ENCODE data around the gene FXYD4.

The FXYD4 gene, protein sequence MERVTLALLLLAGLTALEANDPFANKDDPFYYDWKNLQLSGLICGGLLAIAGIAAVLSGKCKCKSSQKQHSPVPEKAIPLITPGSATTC

DNA sequence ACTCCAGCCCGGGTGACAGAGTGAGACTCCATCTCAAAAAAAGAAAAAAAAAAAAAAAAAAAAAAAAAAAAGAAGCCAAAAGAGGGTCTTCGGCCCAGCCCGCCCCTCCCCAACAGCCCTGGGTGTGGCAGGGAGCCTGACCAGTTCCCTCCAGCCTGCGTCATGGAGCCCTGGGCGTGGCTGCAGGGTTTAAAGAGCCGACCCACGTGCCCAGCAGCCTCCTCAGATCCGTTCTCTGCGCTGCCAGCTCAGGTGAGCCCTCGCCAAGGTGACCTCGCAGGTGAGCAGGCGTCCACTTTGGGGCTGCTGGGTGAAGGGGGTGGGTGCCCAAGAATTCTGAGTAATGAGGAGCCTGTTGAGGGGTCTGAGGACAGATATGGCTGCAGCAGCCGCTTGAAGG lies at the start of gene FXYD4:
Gene FXYD4, plus strand, starts transcription at position 219 of the 400 bp plus-strand sequence. CDS start 2,111 bp downstream, outside the sequence.
- TF ChIP-seq CEBPB (IDR thresholded peaks at IDR 0.05), result no peak
- TF ChIP-seq, protein P1, sequence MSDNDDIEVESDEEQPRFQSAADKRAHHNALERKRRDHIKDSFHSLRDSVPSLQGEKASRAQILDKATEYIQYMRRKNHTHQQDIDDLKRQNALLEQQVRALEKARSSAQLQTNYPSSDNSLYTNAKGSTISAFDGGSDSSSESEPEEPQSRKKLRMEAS (IDR thresholded peaks at IDR 0.05), result no peak
- TF ChIP-seq, protein P2, sequence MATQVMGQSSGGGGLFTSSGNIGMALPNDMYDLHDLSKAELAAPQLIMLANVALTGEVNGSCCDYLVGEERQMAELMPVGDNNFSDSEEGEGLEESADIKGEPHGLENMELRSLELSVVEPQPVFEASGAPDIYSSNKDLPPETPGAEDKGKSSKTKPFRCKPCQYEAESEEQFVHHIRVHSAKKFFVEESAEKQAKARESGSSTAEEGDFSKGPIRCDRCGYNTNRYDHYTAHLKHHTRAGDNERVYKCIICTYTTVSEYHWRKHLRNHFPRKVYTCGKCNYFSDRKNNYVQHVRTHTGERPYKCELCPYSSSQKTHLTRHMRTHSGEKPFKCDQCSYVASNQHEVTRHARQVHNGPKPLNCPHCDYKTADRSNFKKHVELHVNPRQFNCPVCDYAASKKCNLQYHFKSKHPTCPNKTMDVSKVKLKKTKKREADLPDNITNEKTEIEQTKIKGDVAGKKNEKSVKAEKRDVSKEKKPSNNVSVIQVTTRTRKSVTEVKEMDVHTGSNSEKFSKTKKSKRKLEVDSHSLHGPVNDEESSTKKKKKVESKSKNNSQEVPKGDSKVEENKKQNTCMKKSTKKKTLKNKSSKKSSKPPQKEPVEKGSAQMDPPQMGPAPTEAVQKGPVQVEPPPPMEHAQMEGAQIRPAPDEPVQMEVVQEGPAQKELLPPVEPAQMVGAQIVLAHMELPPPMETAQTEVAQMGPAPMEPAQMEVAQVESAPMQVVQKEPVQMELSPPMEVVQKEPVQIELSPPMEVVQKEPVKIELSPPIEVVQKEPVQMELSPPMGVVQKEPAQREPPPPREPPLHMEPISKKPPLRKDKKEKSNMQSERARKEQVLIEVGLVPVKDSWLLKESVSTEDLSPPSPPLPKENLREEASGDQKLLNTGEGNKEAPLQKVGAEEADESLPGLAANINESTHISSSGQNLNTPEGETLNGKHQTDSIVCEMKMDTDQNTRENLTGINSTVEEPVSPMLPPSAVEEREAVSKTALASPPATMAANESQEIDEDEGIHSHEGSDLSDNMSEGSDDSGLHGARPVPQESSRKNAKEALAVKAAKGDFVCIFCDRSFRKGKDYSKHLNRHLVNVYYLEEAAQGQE (IDR thresholded peaks at IDR 0.05; ENCODE audit: low read depth), result no peak
- TF ChIP-seq TCF12 (IDR thresholded peaks at IDR 0.05; ENCODE audit: low read depth), result no peak
- TF ChIP-seq TEAD4 (IDR thresholded peaks at IDR 0.05), result no peak
- no peak for TF ChIP-seq NFIC (IDR thresholded peaks at IDR 0.05)
- TF ChIP-seq TAF1 (IDR thresholded peaks at IDR 0.05; ENCODE audit: low read depth), result no peak
- no peak for TF ChIP-seq EP300 (IDR thresholded peaks at IDR 0.05; ENCODE audit: borderline replicate concordance)
- TF ChIP-seq ZBTB7A (IDR thresholded peaks at IDR 0.05; ENCODE audit: low read depth), result no peak
- TF ChIP-seq EGR1 (IDR thresholded peaks at IDR 0.05), result no peak
- no peak for TF ChIP-seq FOXM1 (IDR thresholded peaks at IDR 0.05; ENCODE audit: borderline replicate concordance, low read depth)
- TF ChIP-seq, protein P3, sequence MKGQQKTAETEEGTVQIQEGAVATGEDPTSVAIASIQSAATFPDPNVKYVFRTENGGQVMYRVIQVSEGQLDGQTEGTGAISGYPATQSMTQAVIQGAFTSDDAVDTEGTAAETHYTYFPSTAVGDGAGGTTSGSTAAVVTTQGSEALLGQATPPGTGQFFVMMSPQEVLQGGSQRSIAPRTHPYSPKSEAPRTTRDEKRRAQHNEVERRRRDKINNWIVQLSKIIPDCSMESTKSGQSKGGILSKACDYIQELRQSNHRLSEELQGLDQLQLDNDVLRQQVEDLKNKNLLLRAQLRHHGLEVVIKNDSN (IDR thresholded peaks at IDR 0.05), result no peak
- TF ChIP-seq YY1 (IDR thresholded peaks at IDR 0.05; ENCODE audit: low read depth), result no peak
- no peak for TF ChIP-seq CREB1 (IDR thresholded peaks at IDR 0.05; ENCODE audit: low read depth)
- TF ChIP-seq RAD21 (IDR thresholded peaks at IDR 0.05; ENCODE audit: low read depth), result no peak

DNA sequence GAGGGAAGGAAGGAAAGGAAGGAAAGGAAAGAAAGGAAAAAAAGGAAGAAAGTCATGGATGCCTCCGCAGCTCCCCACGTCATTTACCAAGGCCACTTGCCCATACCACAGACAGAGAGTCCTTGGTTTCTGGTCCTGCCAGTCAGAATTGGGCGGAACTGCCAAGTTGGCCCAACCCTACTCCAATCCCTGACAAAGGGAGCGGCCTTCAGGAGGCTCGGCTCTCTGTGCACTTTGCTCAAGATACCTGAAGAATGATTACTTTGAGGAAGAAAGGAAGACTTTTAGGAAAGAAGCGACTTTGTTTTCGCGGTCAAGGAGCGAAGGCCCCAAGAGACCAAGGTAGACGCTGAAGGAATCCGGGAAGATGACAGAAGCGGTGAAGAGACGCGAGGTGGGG lies 49.1 kb upstream of the FXYD4 start:
- TF ChIP-seq EP300 (IDR thresholded peaks at IDR 0.05; ENCODE audit: borderline replicate concordance), result no peak
- TF ChIP-seq RAD21 (IDR thresholded peaks at IDR 0.05; ENCODE audit: low read depth), result no peak
- TF ChIP-seq FOXM1 (IDR thresholded peaks at IDR 0.05; ENCODE audit: borderline replicate concordance, low read depth), result no peak
- TF ChIP-seq TCF12 (IDR thresholded peaks at IDR 0.05; ENCODE audit: low read depth), result no peak
- TF ChIP-seq CEBPB (IDR thresholded peaks at IDR 0.05), result no peak
- no peak for TF ChIP-seq EGR1 (IDR thresholded peaks at IDR 0.05)
- TF ChIP-seq, protein P3 (IDR thresholded peaks at IDR 0.05), result no peak
- no peak for TF ChIP-seq YY1 (IDR thresholded peaks at IDR 0.05; ENCODE audit: low read depth)
- no peak for TF ChIP-seq TAF1 (IDR thresholded peaks at IDR 0.05; ENCODE audit: low read depth)
- TF ChIP-seq, protein P1 (IDR thresholded peaks at IDR 0.05), result no peak
- no peak for TF ChIP-seq TEAD4 (IDR thresholded peaks at IDR 0.05)
- no peak for TF ChIP-seq CREB1 (IDR thresholded peaks at IDR 0.05; ENCODE audit: low read depth)
- TF ChIP-seq, protein P2 (IDR thresholded peaks at IDR 0.05; ENCODE audit: low read depth), result no peak
- no peak for TF ChIP-seq NFIC (IDR thresholded peaks at IDR 0.05)
- TF ChIP-seq ZBTB7A (IDR thresholded peaks at IDR 0.05; ENCODE audit: low read depth), result no peak

DNA sequence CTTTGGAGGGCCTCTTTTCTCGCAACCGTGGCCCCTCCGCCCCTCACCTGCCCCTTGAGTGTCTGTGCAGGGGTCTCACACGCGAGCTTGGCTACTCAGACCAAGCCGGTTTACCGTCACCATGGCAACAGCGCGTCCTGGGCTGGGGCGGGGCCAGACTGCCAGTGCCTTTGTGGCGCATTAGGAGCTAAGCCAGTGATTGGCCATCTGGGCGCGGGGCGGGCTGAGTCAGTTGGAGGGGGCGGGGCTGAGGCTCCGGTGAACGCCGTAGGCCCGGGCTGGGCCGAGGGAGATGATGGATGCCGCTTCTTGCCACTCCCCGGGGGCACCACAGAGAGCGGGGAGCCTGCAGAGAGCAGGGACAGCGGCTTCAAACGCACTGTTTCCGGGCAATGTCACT lies 48.7 kb upstream of the FXYD4 start:
- TF ChIP-seq CEBPB (IDR thresholded peaks at IDR 0.05) (no peak), YY1 (IDR thresholded peaks at IDR 0.05; ENCODE audit: low read depth) (no peak), ZBTB7A (IDR thresholded peaks at IDR 0.05; ENCODE audit: low read depth) (peak; percentile 71; the same call in 1 of the 2 replicates)
- TF ChIP-seq, protein P1 (IDR thresholded peaks at IDR 0.05), result no peak

DNA sequence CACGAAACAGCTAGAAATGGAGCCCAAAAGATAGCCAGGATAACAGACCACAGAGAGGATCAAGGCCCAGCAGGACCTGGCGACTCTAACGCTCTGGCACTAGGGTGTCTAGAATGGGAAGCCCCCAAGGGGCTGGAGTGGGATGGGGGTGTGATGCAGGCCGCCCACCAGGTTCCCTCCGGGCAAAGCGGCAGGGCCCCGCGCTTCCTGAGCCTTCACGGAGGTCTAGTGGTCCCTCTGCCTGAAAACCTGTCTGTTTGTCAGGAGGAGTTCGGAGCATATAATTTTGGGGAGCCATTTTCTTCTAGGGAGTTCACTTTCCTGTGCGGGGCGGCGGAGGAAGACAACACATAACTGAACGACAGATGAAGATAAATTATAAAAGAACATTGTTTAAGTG lies 48.2 kb upstream of the FXYD4 start:
- TF ChIP-seq NFIC (IDR thresholded peaks at IDR 0.05) (no peak), YY1 (IDR thresholded peaks at IDR 0.05; ENCODE audit: low read depth) (no peak), EGR1 (IDR thresholded peaks at IDR 0.05) (no peak)

DNA sequence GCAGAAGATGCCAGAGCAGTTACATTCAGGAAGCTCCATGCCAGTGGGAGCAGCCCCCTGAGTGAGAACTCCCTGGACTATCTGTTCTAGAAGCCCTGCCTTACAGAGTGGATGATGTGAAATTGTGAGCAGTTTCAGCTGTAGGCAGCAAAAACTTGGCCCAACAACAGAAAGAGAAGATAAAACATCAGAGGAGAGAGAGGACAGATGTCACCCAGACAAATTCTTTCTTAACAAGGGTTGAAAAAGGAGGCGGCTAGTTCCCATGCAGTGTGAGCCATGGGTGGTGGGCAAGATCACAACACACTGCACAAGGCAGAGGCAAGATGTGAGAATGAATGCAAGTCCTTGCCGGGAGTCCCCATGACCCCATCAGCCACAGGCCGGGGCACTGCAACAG lies 46.6 kb upstream of the FXYD4 start:
- TF ChIP-seq YY1 (IDR thresholded peaks at IDR 0.05; ENCODE audit: low read depth), result no peak
- TF ChIP-seq, protein P2 (IDR thresholded peaks at IDR 0.05; ENCODE audit: low read depth), result no peak
- no peak for TF ChIP-seq TCF12 (IDR thresholded peaks at IDR 0.05; ENCODE audit: low read depth)
- TF ChIP-seq, protein P3 (IDR thresholded peaks at IDR 0.05), result no peak
- TF ChIP-seq EGR1 (IDR thresholded peaks at IDR 0.05), result no peak
- no peak for TF ChIP-seq TAF1 (IDR thresholded peaks at IDR 0.05; ENCODE audit: low read depth)
- TF ChIP-seq ZBTB7A (IDR thresholded peaks at IDR 0.05; ENCODE audit: low read depth), result no peak
- TF ChIP-seq NFIC (IDR thresholded peaks at IDR 0.05), result no peak
- TF ChIP-seq CEBPB (IDR thresholded peaks at IDR 0.05), result no peak
- no peak for TF ChIP-seq CREB1 (IDR thresholded peaks at IDR 0.05; ENCODE audit: low read depth)
- TF ChIP-seq EP300 (IDR thresholded peaks at IDR 0.05; ENCODE audit: borderline replicate concordance), result no peak

All from Ishikawa (cell line).